HG03460 (cell line): ENCODE measurements around the gene SLC7A14.

Experiments
- ATAC-seq: cut with Tn5 transposase; IDR thresholded peaks from one replicate; pipeline ENCODE4 v1.9.1; 2021; ENCODE audit not compliant: unreplicated experiment

SLC7A14 gene

GRCh38 chr3:170473358-170473757, 112.5 kb downstream of the SLC7A14 start:
- ATAC-seq, result no peak

- ATAC-seq, result no peak
These were observed 114.7 kb downstream of the SLC7A14 start for GRCh38 chr3:170471149-170471548.

- ATAC-seq, result no peak
These were observed 115.5 kb downstream of the SLC7A14 start for GRCh38 chr3:170470063-170471016.

DNA sequence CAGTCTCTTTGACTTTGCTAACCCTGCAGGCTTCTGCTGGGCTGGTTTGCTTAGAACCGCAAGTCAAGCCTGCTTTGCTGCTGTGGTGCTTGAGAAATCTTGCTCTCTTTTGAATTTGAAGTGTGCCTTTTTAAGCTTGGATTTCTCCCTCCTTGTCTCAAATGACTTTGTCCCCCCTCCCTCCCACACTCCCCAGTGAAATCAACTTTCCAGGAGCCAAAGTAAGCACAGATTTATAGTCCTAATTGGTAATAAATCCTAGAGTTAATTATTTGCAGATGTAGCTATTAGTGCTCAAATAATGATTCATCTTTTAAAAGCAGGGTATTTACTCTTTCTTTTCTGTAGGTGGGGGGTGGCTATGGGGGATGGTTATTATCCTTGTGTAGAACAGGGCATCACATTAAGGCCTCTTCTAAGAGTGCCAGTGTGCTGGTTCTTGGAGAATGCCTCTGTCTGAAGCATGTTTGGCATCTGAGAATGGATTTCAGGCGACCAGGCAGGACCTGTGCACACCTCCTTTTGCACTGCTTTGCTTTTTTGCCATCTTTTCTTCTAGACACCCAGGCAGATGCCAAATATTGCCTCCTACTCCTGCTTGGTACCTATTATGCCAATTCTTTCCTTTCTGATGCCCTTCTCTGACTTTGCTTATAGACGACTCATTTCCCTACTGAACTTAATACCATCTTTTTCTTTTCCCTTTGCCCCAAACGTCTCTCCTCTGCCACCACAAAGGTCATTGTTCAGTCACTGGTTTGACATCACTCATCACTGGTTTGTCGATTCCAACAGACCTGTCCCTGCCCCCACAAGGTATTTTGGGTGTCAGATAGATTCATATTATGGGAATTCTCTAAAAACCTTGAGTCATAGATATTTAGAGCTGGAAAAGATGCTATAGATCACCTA, 116.5 kb downstream of the SLC7A14 start:
- no peak for ATAC-seq

- no peak for ATAC-seq
These were observed 118.2 kb downstream of the SLC7A14 start for GRCh38 chr3:170467571-170468147.

DNA sequence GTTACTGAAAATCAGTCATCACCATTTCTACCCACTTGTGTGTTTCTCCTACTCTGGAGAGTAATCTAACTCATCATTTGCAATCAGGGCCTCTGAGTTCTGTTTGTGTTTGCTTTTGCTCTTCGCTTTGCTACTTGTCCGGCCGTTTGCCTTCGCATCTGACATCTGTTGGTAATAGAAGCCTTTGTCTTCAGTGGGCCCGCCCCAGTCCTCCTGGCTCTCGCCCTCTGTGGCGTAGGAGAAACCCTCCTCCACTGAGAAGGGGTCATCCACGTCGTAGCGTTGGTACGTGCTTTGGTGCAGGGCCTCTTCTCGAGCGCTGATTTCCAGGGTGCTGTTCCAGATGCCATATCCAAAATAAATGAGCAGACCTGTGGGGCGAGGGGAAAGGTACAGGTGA, 118.9 kb downstream of the SLC7A14 start:
- ATAC-seq, result no peak

DNA sequence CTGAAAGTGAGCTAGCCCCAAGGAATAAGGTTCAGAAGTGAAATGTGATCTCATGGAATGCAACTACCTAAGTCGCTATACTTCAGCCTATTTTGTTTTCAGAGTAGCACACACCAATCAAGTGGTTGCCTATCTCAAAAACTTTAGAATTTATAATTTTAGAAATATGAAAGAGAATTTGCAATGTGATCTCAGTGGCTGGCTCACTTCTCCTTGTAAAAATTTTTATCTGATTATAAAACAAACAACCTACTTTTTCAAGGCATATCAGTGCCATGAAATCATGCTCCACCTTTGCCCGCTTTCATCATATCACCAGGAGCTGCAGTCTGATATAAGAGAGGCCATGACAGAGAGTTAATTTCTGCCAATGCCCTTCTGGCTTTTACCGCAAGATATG, 119.9 kb downstream of the SLC7A14 start:
- no peak for ATAC-seq

- ATAC-seq, result no peak
These were observed 122.9 kb downstream of the SLC7A14 start for GRCh38 chr3:170463011-170463410.

DNA sequence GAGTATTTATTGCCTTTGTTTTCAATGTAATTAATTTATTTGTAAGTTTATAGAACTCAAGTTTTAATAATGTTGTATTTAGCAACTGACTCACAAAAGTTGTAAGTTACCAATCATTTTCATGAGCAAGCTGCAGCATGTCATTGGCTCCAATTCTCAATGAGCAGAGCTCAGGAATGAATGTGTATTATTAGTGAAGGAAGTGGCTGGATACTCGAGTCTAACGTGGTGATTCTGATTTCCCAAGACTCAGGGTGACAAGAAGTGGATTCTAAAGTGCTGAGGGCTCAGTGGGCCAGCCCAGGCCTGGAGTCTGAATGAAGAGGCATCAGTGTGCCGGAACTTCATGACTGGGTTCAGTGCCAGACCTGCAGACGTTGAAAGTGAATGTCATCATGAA, 127.6 kb downstream of the SLC7A14 start:
- ATAC-seq, result no peak

DNA sequence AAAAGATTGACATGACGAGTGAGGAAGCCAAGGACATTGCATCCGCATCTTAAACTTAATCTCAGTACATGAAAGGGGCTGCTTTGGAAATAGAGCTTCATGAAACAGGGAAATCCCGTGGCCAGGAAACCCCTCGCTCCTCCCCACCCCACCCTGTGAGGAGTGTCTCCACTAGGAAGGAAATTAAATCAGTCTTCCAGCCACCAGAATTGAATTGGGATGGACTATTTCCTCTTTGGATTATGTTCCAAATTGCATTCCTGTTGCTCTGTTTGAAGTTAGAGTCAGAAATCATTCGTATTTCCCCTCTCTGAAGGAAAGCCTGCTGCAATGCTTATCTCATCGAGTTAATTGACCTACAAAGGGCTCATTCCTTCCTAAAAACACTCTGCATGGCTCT, 131.4 kb downstream of the SLC7A14 start:
- ATAC-seq, result no peak

GRCh38 chr3:170450039-170450438, 135.8 kb downstream of the SLC7A14 start:
- ATAC-seq, result no peak

- ATAC-seq, result no peak
These were observed 137.3 kb downstream of the SLC7A14 start for GRCh38 chr3:170448584-170448983.

GRCh38 chr3:170443457-170443856, 142.4 kb downstream of the SLC7A14 start:
- ATAC-seq, result no peak

GRCh38 chr3:170442947-170443346, 142.9 kb downstream of the SLC7A14 start:
- no peak for ATAC-seq

GRCh38 chr3:170441412-170441811, 144.5 kb downstream of the SLC7A14 start:
- no peak for ATAC-seq

DNA sequence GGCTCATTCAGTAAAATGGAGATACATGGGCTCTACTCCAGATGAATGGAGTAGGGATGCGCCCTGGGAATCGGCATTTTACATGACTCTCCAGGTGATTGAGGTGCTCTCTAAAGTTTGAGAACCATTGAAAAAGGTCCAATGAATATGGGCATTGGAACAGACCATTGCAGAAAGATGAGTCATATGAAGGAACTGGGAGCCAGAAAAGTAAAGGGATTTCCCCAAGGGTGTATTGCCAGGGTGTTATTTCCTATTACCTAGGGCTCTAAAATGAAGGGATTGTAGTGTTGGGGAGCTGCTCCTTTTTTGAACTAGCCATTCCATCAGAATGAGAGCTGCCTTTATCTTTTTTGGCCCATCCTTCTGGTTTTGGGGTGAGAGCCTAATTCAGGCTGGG, 145.5 kb downstream of the SLC7A14 start:
- no peak for ATAC-seq

DNA sequence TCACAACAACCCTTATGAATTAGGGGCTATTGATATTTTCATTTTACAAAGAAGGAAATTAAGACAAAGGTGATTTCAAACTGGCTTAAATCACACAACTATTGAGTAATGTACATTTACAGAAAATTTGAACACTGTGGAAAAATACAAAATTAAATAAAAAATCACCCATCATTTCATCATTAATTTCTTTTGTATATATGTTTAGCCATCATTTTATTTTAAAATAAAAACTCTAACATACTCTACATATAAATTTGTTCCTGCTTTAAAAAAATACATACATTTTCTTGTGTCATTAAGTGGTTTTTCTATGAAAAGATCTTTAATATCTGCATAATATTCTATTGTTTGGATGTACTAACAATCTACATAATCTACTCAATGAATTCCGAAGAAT, 147.0 kb downstream of the SLC7A14 start:
- ATAC-seq, result no peak

GRCh38 chr3:170437696-170438407, 148.0 kb downstream of the SLC7A14 start:
- no peak for ATAC-seq

DNA sequence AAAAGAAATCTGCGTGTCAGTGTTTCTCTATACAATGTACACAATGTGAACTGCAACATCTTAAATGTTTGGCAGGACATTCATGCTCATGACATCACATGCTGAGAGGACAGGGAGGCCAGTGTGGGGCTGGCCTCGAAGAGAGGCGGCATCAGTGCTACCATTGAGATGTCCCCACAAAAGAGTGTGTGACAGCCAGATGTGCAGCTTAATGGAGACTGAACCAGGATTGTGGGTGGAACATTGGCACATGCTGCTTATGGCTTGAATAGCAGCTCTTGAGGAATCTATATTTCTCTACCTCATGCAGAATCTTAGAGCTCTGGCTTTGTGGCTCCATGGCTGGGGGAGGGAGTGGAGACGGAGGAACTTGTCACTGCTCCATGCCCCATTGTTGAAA, 148.7 kb downstream of the SLC7A14 start:
- no peak for ATAC-seq

DNA sequence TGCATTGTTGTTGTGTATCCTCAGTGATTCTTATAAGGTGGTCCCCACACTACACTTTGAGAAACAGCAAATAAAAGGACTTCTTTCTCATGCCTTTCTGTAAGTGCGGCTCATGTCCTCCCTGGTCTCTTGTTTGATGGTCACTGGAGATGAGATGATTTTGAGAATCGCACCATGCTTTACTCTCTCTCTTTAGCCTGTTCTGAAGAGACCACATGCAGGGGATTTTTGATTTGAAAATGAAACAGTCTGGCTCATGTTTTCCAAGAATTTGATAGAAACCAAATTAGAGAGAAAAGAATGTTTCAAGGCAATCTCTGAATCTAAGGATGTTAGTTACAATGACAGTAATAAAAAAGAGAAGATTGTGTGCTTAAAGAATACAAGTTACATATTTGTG, 149.2 kb downstream of the SLC7A14 start:
- no peak for ATAC-seq

- no peak for ATAC-seq
These were observed 153.5 kb downstream of the SLC7A14 start for GRCh38 chr3:170432416-170432815.
